Ramos (cell line): ENCODE data around the gene CDH16.
"Not testable (repeated sequence)": the region's sequence is repeated elsewhere in the genome, so short reads cannot be mapped to it uniquely, and the experiment has no call there.

ENCODE experiments used
- in situ Hi-C: fragments of 300-500 bp; cut with MboI; formaldehyde crosslinking; loops from one replicate; pipeline ENCODE4 v1.14.3; 2022; ENCODE audit warnings: low sequenced_read_pairs; ENCODE audit not compliant: unreplicated experiment

The CDH16 gene

GRCh38 chr16:66948837-66949225, 30.1 kb upstream of the CDH16 start:
- in situ Hi-C loops, result no loop called here

DNA sequence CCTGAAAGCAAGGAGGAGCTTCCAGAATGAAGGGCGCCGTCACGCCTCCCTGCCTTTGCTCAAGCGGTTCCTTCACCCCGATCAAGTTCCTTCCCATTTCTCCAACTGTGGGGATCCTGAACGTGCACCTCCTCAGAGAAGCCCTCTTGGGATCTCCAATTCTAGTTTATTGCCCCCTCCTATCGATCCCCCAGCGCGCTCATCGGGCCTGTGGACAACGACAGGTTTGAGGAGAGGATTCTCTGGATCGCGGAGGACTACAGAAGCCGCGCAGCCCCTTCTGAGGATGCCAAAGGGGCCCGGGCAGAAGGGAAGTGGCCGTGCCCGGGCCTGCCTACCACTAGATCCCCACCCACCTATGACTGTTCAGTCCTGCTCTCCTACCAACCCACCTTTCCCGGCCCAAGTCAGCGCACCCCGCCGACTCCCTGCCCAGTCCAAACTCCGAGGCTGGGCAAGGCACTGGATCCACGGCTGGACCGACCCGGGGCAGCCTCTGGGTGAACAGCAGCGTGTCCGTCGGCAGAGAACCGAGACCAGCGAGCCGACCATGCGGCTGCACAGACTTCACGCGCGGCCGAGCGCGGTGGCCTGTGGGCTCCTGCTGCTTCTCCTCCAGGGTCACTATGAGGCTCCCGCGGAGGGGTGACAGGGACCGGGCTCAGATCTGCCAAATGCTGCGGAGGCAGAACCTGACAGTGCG, 29.6 kb upstream of the CDH16 start:
- in situ Hi-C loops, result no loop called here

DNA sequence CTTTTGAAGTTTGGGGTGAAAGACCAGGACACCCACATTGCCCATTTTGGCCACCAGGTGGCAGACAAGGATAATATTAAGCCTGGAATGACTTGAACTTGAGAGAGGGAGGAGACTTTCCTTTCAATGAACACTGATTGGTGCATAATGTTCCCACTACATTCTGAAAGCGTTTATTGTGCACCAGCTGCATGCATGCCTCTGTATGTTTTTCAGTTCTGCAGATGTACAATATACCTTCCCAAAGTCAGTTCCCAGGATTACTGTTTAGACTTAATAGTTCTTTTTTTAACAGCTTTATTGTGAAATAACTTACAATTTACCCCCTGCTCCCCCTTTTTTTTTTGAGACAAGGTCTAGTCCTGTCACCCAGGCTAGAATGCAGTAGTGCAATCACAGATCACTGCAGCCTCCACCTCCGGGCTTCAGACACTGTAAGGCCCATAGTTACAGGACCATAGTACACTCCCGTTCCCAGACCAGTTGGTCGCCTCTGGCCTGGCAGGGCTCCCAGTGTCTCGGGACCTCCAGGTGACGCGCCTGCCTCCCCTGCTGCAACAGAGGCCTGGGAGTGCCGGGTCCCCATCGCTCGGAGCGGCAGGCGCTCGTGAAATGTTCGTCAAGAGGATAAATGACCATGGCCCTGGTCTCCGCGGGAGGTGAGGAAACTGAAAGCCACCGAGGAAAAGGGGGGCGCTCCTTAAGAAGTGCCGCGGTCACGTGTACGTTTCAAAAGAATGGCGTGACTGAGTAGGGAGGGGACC, 28.8 kb upstream of the CDH16 start:
- in situ Hi-C loops, result no loop called here

DNA sequence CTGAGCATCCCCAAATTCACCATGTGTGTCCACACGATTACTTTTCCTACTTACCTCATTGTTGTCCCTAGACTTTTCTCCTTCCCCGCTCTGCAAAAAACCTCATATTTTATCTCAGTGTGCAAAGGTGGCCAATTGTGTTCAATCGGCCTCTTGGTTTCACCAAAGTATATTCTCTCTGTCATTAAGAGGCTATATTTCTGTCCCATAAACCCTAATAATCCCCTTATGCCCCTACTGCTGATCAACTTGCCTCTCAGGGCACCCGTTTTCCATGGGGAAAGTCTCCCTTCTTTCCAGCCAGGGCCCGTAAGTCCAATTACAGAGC, 28.3 kb upstream of the CDH16 start:
- in situ Hi-C loops, result no loop called here

DNA sequence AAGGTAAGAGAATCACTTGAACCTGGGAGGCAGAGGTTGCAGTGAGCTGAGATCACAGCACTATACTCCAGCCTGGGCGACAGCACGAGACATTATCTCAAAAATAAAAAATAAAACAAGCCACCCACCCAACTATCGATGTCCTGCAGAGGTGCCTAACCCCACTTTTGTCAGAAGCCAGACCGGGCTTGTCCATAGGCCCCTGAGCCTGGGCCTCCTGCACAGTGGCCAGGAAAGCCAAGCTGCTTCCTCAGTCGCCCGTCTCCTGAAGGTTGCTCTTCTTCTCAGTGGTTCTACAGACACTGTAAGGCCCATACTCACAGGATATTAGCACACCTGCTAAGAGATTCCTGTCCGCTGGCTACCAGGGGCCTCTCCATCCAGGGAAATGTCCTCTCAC, 27.9 kb upstream of the CDH16 start:
- in situ Hi-C loops, result no loop called here

DNA sequence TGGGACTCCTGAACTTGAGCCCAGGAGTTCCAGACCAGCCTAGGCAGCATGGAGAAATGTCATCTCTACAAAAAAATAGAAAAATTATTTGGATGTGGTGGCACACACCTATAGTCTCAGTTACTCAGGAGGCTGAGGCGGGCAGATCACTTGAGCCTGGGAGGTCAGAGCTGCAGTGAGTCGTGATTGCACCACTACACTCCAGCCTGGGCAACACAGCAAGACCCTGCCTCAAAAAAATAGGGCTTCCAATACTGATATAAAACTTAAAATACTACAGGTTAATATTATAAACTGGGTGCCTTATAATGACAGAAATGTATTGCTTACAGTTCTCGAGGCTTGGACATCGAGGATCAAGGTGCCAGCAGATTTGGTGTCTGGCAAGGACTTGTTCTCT, 27.3 kb upstream of the CDH16 start:
- in situ Hi-C loops, result no loop called here

DNA sequence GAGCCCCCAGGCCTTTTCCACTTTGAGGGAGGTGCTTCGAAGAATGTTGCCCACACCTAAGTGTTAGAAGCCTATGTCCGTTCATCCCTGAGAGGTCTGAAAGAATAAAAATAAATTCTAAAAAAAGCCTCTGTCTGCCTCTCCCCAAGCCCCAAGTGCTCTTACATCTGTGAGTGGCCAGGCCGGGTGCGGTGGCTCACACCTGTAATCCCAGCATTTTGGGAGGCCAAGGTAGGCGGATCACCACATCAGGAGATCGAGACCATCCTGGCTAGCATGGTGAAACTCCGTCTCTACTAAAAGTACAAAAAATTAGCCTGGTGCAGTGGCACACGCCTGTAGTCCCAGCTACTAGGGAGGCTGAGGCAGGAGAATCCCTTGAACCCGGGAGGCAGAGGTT, 26.3 kb upstream of the CDH16 start:
- in situ Hi-C loops, result not testable (repeated sequence)

- in situ Hi-C loops, result no loop called here
Measured at GRCh38 chr16:66944054-66944441, 25.4 kb upstream of the CDH16 start.

DNA sequence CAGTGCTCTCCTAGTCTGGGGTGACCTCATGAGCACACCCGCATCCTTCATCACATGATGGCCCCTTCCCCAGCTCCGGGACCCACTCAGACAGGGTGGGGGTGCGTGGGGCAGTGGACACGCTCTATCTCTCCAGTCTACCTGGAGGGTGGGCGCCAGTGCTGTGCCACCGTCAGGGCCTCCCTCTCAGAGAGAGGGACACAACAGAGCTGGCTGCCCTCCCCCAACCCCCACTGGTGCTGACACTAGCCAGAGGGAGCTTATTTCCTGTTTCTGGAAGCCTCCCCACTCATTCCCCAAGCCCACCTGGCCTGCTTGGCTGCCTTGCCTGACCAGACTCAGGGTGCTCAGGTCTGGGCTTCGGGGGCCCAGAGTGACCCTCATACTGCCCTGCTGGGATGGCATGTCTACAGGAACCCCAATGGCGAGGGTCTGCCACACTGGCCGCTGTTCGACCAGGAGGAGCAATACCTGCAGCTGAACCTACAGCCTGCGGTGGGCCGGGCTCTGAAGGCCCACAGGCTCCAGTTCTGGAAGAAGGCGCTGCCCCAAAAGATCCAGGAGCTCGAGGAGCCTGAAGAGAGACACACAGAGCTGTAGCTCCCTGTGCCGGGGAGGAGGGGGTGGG, 24.9 kb upstream of the CDH16 start:
- in situ Hi-C loops, result no loop called here

- in situ Hi-C loops, result no loop called here
Measured at GRCh38 chr16:66942981-66943380, 24.3 kb upstream of the CDH16 start.

DNA sequence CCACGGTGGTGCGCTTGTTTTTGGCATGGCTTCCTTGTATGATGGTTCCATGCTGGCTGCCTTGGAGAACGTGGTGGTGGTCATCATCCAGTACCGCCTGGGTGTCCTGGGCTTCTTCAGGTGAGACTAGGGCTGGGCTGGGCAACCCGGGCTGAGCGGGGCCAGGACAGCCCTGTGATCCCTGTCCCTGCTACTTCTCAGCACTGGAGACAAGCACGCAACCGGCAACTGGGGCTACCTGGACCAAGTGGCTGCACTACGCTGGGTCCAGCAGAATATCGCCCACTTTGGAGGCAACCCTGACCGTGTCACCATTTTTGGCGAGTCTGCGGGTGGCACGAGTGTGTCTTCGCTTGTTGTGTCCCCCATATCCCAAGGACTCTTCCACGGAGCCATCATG, 21.6 kb upstream of the CDH16 start:
- in situ Hi-C loops, result no loop called here

DNA sequence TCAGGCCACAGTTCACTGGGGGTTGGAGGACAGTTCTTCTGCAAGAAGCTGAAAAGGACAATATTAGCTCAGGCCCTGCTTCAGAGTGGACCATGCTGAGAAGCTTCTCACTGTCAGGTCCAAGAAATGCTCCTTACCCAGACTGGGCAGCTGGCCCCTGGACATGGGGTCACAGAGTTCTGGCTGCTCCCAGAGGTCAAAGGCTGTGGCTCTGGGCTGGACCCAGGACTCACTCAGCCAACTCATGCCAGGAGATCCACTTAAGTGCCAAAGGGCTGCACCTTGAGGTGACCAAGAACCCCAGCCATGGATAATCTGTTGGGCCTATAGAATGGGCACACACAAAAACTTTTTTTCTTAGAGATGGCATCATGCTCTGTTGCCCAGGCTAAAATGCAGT, 20.7 kb upstream of the CDH16 start:
- in situ Hi-C loops, result no loop called here

- in situ Hi-C loops, result no loop called here
Measured at GRCh38 chr16:66937725-66938337, 19.1 kb upstream of the CDH16 start.

- in situ Hi-C loops, result no loop called here
Measured at GRCh38 chr16:66936889-66937554, 18.3 kb upstream of the CDH16 start.

- in situ Hi-C loops, result no loop called here
Measured at GRCh38 chr16:66936462-66936861, 17.8 kb upstream of the CDH16 start.

GRCh38 chr16:66935314-66936011, 16.8 kb upstream of the CDH16 start, which contains the start of gene CES2:
TSS of gene CES2 (plus strand) at chr16:66935516. CDS start at chr16:66935636, 120 bp downstream.
- in situ Hi-C loops, result no loop called here

DNA sequence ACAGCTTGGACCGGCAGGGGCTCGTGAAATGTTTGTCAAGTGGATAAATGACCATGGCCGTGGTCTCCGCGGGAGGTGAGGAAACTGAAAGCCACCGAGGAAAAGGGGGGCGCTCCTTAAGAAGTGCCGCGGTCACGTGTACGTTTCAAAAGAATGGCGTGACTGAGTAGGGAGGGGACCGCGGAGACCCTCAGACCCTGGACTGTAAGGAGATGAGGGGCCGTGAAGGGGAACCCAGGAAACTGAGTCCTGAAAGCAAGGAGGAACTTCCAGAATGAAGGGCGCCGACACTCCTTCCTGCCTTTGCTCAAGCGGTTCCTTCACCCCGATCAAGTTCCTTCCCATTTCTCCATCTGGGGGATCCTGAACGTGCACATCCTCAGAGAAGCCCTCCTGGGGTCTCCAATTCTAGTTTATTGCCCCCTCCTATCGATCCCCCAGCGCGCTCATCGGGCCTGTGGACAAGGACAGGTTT, 16.2 kb upstream of the CDH16 start:
- in situ Hi-C loops, result not testable (repeated sequence)

GRCh38 chr16:66934138-66934838, 15.6 kb upstream of the CDH16 start, which contains the start of gene CIAO2B:
TSS of gene CIAO2B (minus strand) at chr16:66934402. CDS start at chr16:66934364, 38 bp downstream.
- in situ Hi-C loops, result no loop called here

DNA sequence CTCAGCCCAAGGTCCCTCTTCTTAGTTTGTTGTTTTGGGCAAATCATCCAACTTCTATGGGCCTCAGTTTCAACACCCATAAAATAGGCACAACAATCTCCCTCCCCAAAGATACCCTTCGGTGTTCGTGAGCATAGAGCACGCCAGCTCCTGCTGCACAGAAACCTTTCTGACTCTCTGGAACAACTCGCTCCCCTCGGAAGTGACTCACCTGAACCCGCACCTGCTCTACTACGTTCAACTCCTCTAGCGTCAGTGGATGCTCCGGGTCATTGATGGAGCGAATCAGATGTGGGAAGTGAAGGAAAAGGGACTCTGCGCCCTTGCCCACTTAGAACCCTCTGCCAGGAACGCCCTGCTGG, 15.1 kb upstream of the CDH16 start:
- in situ Hi-C loops, result no loop called here
